HEK293T (cell line): ENCODE results near the gene KRTAP11-1.

Experiments
- FOXA1 ChIP-seq: fragments of 450-650 bp; IDR thresholded peaks from 2 replicates; pipeline ENCODE4 v1.6.1; 2016; ENCODE audit warnings: mild to moderate bottlenecking
- HDGF ChIP-seq: fragments of 450-650 bp; IDR thresholded peaks from 2 replicates; pipeline ENCODE4 v1.6.1; 2017; ENCODE audit warnings: antibody characterized with exemption, borderline replicate concordance
- SUZ12 ChIP-seq: fragments of 450-650 bp; IDR thresholded peaks from 2 replicates; pipeline ENCODE4 v1.6.1; 2016; ENCODE audit warnings: mild to moderate bottlenecking
- TARDBP ChIP-seq: fragments of 450-650 bp; IDR thresholded peaks from 2 replicates; pipeline ENCODE4 v1.6.1; 2016

- TF ChIP-seq FOXA1 = no peak
- TF ChIP-seq TARDBP = no peak
- no peak for TF ChIP-seq HDGF
- no peak for TF ChIP-seq SUZ12
Observed at GRCh38 chr21:30900881-30901280, 19.5 kb upstream of the KRTAP11-1 start.
